HEK293 (cell line): ENCODE data around the gene ROBO1.

Source experiments
- GLI4 ChIP-seq: fragments of 450-650 bp; formaldehyde crosslinking; IDR thresholded peaks from 2 replicates; pipeline ENCODE4 v1.5.1; 2016; ENCODE audit warnings: missing biosample characterization, missing genetic modification characterization
- PBX3 ChIP-seq: sonication (generic); formaldehyde crosslinking; IDR thresholded peaks from 2 replicates; pipeline ENCODE4 v1.8.1; 2022; ENCODE audit warnings: mild to moderate bottlenecking, moderate library complexity, missing genetic modification reagents
- SP2 ChIP-seq: fragments of 450-650 bp; formaldehyde crosslinking; IDR thresholded peaks from 2 replicates; pipeline ENCODE4 v1.5.1; 2016; ENCODE audit warnings: missing biosample characterization, missing genetic modification characterization
- ZNF274 ChIP-seq, 2 experiments: fragments of 200-500 bp in 1 of 2; fragments of 450-650 bp in 1 of 2; sonication (Bioruptor generic) in 1 of 2; formaldehyde crosslinking in 1 of 2; IDR thresholded peaks; 2 replicates each; pipeline versions ENCODE4 v1.5.1 to v1.6.1; 2014 to 2016; ENCODE audit warnings: borderline replicate concordance in 1 of 2, inconsistent platforms in 1 of 2, low read length in 1 of 2, missing biosample characterization in 1 of 2, missing genetic modification characterization in 1 of 2
- ZNF610 ChIP-seq: fragments of 450-650 bp; formaldehyde crosslinking; IDR thresholded peaks from 2 replicates; pipeline ENCODE4 v1.5.1; 2016; ENCODE audit warnings: missing biosample characterization, missing genetic modification characterization, borderline replicate concordance
- TF ChIP-seq, protein P1 (sequence below): fragments of 450-650 bp; formaldehyde crosslinking; IDR thresholded peaks from 2 replicates; pipeline ENCODE4 v1.5.1; 2016; ENCODE audit warnings: missing biosample characterization, missing genetic modification characterization

DNA sequence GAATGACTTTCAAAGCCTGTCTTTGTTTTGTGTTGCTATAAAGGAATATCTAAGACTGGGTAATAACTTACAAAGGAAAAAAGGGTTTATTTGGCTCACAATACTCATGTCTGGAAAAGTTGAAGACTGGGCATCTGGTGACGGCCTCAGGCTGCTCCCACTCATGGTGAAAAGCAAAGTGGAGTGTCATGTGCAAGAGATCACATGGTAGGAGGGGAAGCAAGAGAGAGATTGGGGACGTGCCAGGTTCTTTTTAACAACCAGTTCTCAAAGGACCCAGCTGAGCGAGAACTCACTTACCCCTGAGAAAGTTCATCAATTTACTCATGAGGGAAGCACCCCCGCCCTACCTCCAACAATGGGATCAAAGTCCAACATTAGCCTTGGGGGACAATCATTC lies 929.4 kb downstream of the ROBO1 start:
- TF ChIP-seq, protein P1, sequence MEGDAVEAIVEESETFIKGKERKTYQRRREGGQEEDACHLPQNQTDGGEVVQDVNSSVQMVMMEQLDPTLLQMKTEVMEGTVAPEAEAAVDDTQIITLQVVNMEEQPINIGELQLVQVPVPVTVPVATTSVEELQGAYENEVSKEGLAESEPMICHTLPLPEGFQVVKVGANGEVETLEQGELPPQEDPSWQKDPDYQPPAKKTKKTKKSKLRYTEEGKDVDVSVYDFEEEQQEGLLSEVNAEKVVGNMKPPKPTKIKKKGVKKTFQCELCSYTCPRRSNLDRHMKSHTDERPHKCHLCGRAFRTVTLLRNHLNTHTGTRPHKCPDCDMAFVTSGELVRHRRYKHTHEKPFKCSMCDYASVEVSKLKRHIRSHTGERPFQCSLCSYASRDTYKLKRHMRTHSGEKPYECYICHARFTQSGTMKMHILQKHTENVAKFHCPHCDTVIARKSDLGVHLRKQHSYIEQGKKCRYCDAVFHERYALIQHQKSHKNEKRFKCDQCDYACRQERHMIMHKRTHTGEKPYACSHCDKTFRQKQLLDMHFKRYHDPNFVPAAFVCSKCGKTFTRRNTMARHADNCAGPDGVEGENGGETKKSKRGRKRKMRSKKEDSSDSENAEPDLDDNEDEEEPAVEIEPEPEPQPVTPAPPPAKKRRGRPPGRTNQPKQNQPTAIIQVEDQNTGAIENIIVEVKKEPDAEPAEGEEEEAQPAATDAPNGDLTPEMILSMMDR (tag by site-specific recombination), result no peak
- TF ChIP-seq GLI4 (tag by site-specific recombination), result no peak
- no peak for TF ChIP-seq ZNF274 (IDR thresholded peaks at IDR 0.05; ENCODE audit: low read length)
- no peak for TF ChIP-seq ZNF274 (tag by site-specific recombination; IDR thresholded peaks at IDR 0.05; ENCODE audit: borderline replicate concordance)
- TF ChIP-seq ZNF610, result no peak
- no peak for TF ChIP-seq PBX3 (CRISPR knock-in tag)
- no peak for TF ChIP-seq SP2 (tag by site-specific recombination)
